ENCODE measurements around the gene SLC6A6. TPM values are rescaled to one million over a fixed set of nuclear protein-coding genes. Genes with fewer than 3 reads are reported as not detected.

SLC6A6 gene
- total and polyA plus RNA-seq, 8 donors, result 2.1 to 11.6 (median 3.4) TPM

- H3K4me3 ChIP-seq, result no peak overlapping the region
- H3K9me3 ChIP-seq, result no peaks in the 10 kb centered on the region
- intact Hi-C loops (cut with DNase I), result no loop called here
- no peaks in the 10 kb centered on the region for H3K27me3 ChIP-seq
- H3K36me3 ChIP-seq, result no peaks in the 10 kb centered on the region
- FAIRE-seq (no peak), DNase-seq (no peak), ATAC-seq (peak in 1 of 4 donors; percentile 10)
- H3K4me1 ChIP-seq, result no peaks in the 10 kb centered on the region
- no peak for TF ChIP-seq CTCF (IDR thresholded peaks at IDR 0.05)
- WGBS, 2 donors, result 68 to 76% methylated on average over 9 of the region's 9 CpGs
- no peak overlapping the region for H3K27ac ChIP-seq
Measured at GRCh38 chr3:14411166-14411526, 8.7 kb downstream of the SLC6A6 start.

- Histone ChIP-seq H3K36me3 (no peaks in the 10 kb centered on the region), H3K4me3 (no peak overlapping the region), H3K27me3 (no peaks in the 10 kb centered on the region), H3K9me3 (no peaks in the 10 kb centered on the region), H3K4me1 (no peaks in the 10 kb centered on the region), H3K27ac (no peak overlapping the region)
- DNase-seq (no peak), ATAC-seq (no peak), FAIRE-seq (no peak)
- intact Hi-C loops (cut with DNase I), result no loop called here
- 83 to 93% methylated on average over 7 of the region's 7 CpGs for WGBS, 2 donors
- no peak for TF ChIP-seq CTCF (IDR thresholded peaks at IDR 0.05)
Measured at GRCh38 chr3:14411988-14412387, 9.6 kb downstream of the SLC6A6 start.

- DNase-seq (no peak), FAIRE-seq (no peak), ATAC-seq (no peak)
- no peak overlapping the region for H3K27ac ChIP-seq
- H3K4me3 ChIP-seq, result no peak overlapping the region
- H3K4me1 ChIP-seq, result no peaks in the 10 kb centered on the region
- no peaks in the 10 kb centered on the region for H3K36me3 ChIP-seq
- no peaks in the 10 kb centered on the region for H3K9me3 ChIP-seq
- 69 to 78% methylated on average over 13 of the region's 13 CpGs for WGBS, 2 donors
- no peaks in the 10 kb centered on the region for H3K27me3 ChIP-seq
- no peak for TF ChIP-seq CTCF (IDR thresholded peaks at IDR 0.05)
- intact Hi-C loops (cut with DNase I), result no loop called here
Measured at GRCh38 chr3:14412831-14413380, 10.5 kb downstream of the SLC6A6 start.

GRCh38 chr3:14413381-14414071 lies 11.1 kb downstream of the SLC6A6 start:
- ATAC-seq (no peak), DNase-seq (no peak), FAIRE-seq (no peak)
- Histone ChIP-seq H3K36me3 (no peaks in the 10 kb centered on the region), H3K4me3 (no peak overlapping the region), H3K27me3 (no peaks in the 10 kb centered on the region), H3K4me1 (peaks cover 0 to 2% (median 0%) of the 10 kb centered on the region in 3 donors), H3K9me3 (no peaks in the 10 kb centered on the region), H3K27ac (no peak overlapping the region)
- no peak for TF ChIP-seq CTCF (IDR thresholded peaks at IDR 0.05)
- intact Hi-C loops (cut with DNase I), result no loop called here
- 66 to 72% methylated on average over 11 of the region's 11 CpGs for WGBS, 2 donors

GRCh38 chr3:14414846-14415464 lies 12.5 kb downstream of the SLC6A6 start:
- FAIRE-seq (no peak), ATAC-seq (no peak), DNase-seq (no peak)
- H3K4me3 ChIP-seq, result no peak overlapping the region
- 89 to 94% methylated on average over 5 of the region's 5 CpGs for WGBS, 2 donors
- no peak overlapping the region for H3K27ac ChIP-seq
- intact Hi-C loops (cut with DNase I), result no loop called here
- no peaks in the 10 kb centered on the region for H3K27me3 ChIP-seq
- H3K9me3 ChIP-seq, result no peaks in the 10 kb centered on the region
- H3K4me1 ChIP-seq, result peaks cover 4 to 16% (median 10%) of the 10 kb centered on the region in 3 donors
- H3K36me3 ChIP-seq, result no peaks in the 10 kb centered on the region
- no peak for TF ChIP-seq CTCF (IDR thresholded peaks at IDR 0.05)

Data from pancreas (tissue), 10 donors.